HUES6 (cell line): Measurements from ENCODE around the gene MGLL.

ENCODE experiments used
- H3K27ac ChIP-seq: 2 replicates; pipeline ENCODE4 v1.7.0; 2013; ENCODE audit warnings: low read depth, mild to moderate bottlenecking, low read length, inconsistent platforms
- H3K27me3 ChIP-seq: 2 replicates; pipeline ENCODE4 v1.6.1; 2013; ENCODE audit warnings: low read length; ENCODE audit not compliant: control insufficient read depth, insufficient read depth
- H3K36me3 ChIP-seq: 2 replicates; pipeline ENCODE4 v1.6.1; 2013; ENCODE audit warnings: low read length; ENCODE audit not compliant: control insufficient read depth, insufficient read depth
- H3K4me1 ChIP-seq: 2 replicates; pipeline ENCODE4 v1.6.1; 2013; ENCODE audit warnings: low read length; ENCODE audit not compliant: control insufficient read depth, insufficient read depth
- H3K4me3 ChIP-seq: 2 replicates; pipeline ENCODE4 v1.5.1; 2013; ENCODE audit warnings: low read depth, low read length
- H3K9ac ChIP-seq: one replicate; pipeline ENCODE4 v1.6.1; 2013; ENCODE audit warnings: mild to moderate bottlenecking, low read length
- H3K9me3 ChIP-seq: 2 replicates; pipeline ENCODE4 v1.6.1; 2013; ENCODE audit warnings: low read depth, low read length; ENCODE audit not compliant: control insufficient read depth, insufficient read depth

The MGLL gene

GRCh38 chr3:127772827-127773751 lies 49.2 kb downstream of the MGLL start:
- Histone ChIP-seq H3K4me1 (peaks cover 6% of the 10 kb centered on the region; the same call in 1 of the 2 replicates), H3K27me3 (no peaks in the 10 kb centered on the region), H3K27ac (no peak overlapping the region), H3K4me3 (no peak overlapping the region), H3K9ac (no peak overlapping the region), H3K9me3 (peaks cover 8% of the 10 kb centered on the region), H3K36me3 (no peaks in the 10 kb centered on the region)

GRCh38 chr3:127772273-127772672 lies 50.0 kb downstream of the MGLL start:
- Histone ChIP-seq H3K9me3 (peaks cover 4% of the 10 kb centered on the region), H3K9ac (no peak overlapping the region), H3K27me3 (no peaks in the 10 kb centered on the region), H3K27ac (no peak overlapping the region), H3K4me1 (peaks cover 6% of the 10 kb centered on the region; the same call in 1 of the 2 replicates), H3K36me3 (no peaks in the 10 kb centered on the region), H3K4me3 (no peak overlapping the region)

GRCh38 chr3:127771746-127772145 lies 50.6 kb downstream of the MGLL start:
- H3K36me3 ChIP-seq: no peaks in the 10 kb centered on the region
- no peak overlapping the region for H3K9ac ChIP-seq
- no peak overlapping the region for H3K4me3 ChIP-seq
- H3K27ac ChIP-seq: no peak overlapping the region
- no peaks in the 10 kb centered on the region for H3K27me3 ChIP-seq
- peaks cover 6% of the 10 kb centered on the region; the same call in 1 of the 2 replicates for H3K4me1 ChIP-seq
- peaks cover under 1% of the 10 kb centered on the region; the same call in 1 of the 2 replicates for H3K9me3 ChIP-seq

GRCh38 chr3:127770671-127771355 lies 51.5 kb downstream of the MGLL start:
- Histone ChIP-seq H3K4me3 (no peak overlapping the region), H3K36me3 (no peaks in the 10 kb centered on the region), H3K4me1 (peaks cover 6% of the 10 kb centered on the region; the same call in 1 of the 2 replicates), H3K9ac (no peak overlapping the region), H3K27me3 (no peaks in the 10 kb centered on the region), H3K9me3 (no peaks in the 10 kb centered on the region; the same call in 1 of the 2 replicates), H3K27ac (no peak overlapping the region)

GRCh38 chr3:127769284-127770081 lies 52.8 kb downstream of the MGLL start:
- Histone ChIP-seq H3K4me1 (no peaks in the 10 kb centered on the region), H3K9ac (no peak overlapping the region), H3K27ac (no peak overlapping the region), H3K4me3 (no peak overlapping the region), H3K36me3 (no peaks in the 10 kb centered on the region), H3K9me3 (no peaks in the 10 kb centered on the region; the same call in 1 of the 2 replicates), H3K27me3 (no peaks in the 10 kb centered on the region)

GRCh38 chr3:127768346-127769008 lies 53.8 kb downstream of the MGLL start:
- no peak overlapping the region for H3K4me3 ChIP-seq
- H3K9me3 ChIP-seq: no peaks in the 10 kb centered on the region; the same call in 1 of the 2 replicates
- no peaks in the 10 kb centered on the region for H3K27me3 ChIP-seq
- no peaks in the 10 kb centered on the region for H3K36me3 ChIP-seq
- H3K4me1 ChIP-seq: no peaks in the 10 kb centered on the region
- no peak overlapping the region for H3K9ac ChIP-seq
- no peak overlapping the region for H3K27ac ChIP-seq

GRCh38 chr3:127767126-127767525 lies 55.2 kb downstream of the MGLL start:
- Histone ChIP-seq H3K36me3 (no peaks in the 10 kb centered on the region), H3K4me3 (no peak overlapping the region), H3K9ac (no peak overlapping the region), H3K9me3 (no peaks in the 10 kb centered on the region; the same call in 1 of the 2 replicates), H3K27me3 (no peaks in the 10 kb centered on the region), H3K27ac (no peak overlapping the region), H3K4me1 (no peaks in the 10 kb centered on the region)

GRCh38 chr3:127765735-127766134 lies 56.6 kb downstream of the MGLL start:
- H3K27me3 ChIP-seq: no peaks in the 10 kb centered on the region
- no peaks in the 10 kb centered on the region; the same call in 1 of the 2 replicates for H3K9me3 ChIP-seq
- no peak overlapping the region for H3K4me3 ChIP-seq
- no peaks in the 10 kb centered on the region for H3K36me3 ChIP-seq
- no peaks in the 10 kb centered on the region for H3K4me1 ChIP-seq
- no peak overlapping the region for H3K27ac ChIP-seq
- no peak overlapping the region for H3K9ac ChIP-seq

- no peaks in the 10 kb centered on the region for H3K27me3 ChIP-seq
- no peak overlapping the region for H3K9ac ChIP-seq
- H3K36me3 ChIP-seq: no peaks in the 10 kb centered on the region
- H3K27ac ChIP-seq: no peak overlapping the region
- H3K4me3 ChIP-seq: no peak overlapping the region
- no peaks in the 10 kb centered on the region for H3K4me1 ChIP-seq
- no peaks in the 10 kb centered on the region; the same call in 1 of the 2 replicates for H3K9me3 ChIP-seq
Measured at GRCh38 chr3:127764841-127765362, 57.4 kb downstream of the MGLL start.

- no peaks in the 10 kb centered on the region for H3K27me3 ChIP-seq
- H3K9ac ChIP-seq: no peak overlapping the region
- H3K36me3 ChIP-seq: no peaks in the 10 kb centered on the region
- H3K27ac ChIP-seq: no peak overlapping the region
- no peak overlapping the region for H3K4me3 ChIP-seq
- H3K9me3 ChIP-seq: no peaks in the 10 kb centered on the region; the same call in 1 of the 2 replicates
- no peaks in the 10 kb centered on the region for H3K4me1 ChIP-seq
Measured at GRCh38 chr3:127764301-127764700, 58.0 kb downstream of the MGLL start.
